Measurements from ENCODE around the gene CCNE1. TPM values are rescaled to one million over a fixed set of nuclear protein-coding genes. Genes with fewer than 3 reads are reported as not detected.

Gene CCNE1
- total and polyA plus RNA-seq, 5 donors, result 2.1 to 5.1 (median 3.1) TPM

- intact Hi-C loops (cut with DNase I), result loop anchor here in 3 of 4 donors (2.0 to 10.0 kb wide), 3 partner anchors 97 to 105 kb away; no protein-coding TSS in a partner anchor
- Histone ChIP-seq H3K9me3 (ENCODE audit: control insufficient read depth, low read length) (no peaks in the 10 kb centered on the region), H3K4me1 (ENCODE audit: control insufficient read depth, insufficient read depth, low read length) (no peaks in the 10 kb centered on the region), H3K4me3 (ENCODE audit: low read length) (no peak overlapping the region), H3K27me3 (ENCODE audit: control insufficient read depth, insufficient read depth) (no peaks in the 10 kb centered on the region), H3K27ac (ENCODE audit: low read length) (no peak overlapping the region)
- DNase-seq (no peak), ATAC-seq (peak in 1 of 2 donors; percentile 42)
- WGBS, result 9% methylated on average over 33 of the region's 33 CpGs
These were observed 60.5 kb downstream of the CCNE1 start for GRCh38 chr19:29872224-29872731.

- H3K4me3 ChIP-seq (ENCODE audit: low read length), result peak overlapping the region; percentile 11
- ATAC-seq, result peak; percentile 76 to 88
- DNase-seq, result peak; percentile 46 to 84 (median 83)
- 3% methylated on average over 77 of the region's 77 CpGs for WGBS
- no peak overlapping the region for H3K27ac ChIP-seq (ENCODE audit: low read length)
- H3K27me3 ChIP-seq (ENCODE audit: control insufficient read depth, insufficient read depth), result no peaks in the 10 kb centered on the region
- H3K9me3 ChIP-seq (ENCODE audit: control insufficient read depth, low read length), result no peaks in the 10 kb centered on the region
- intact Hi-C loops (cut with DNase I), result loop anchor here in 3 of 4 donors (2.0 to 10.0 kb wide), 3 partner anchors 98 to 106 kb away; no protein-coding TSS in a partner anchor
- no peaks in the 10 kb centered on the region for H3K4me1 ChIP-seq (ENCODE audit: control insufficient read depth, insufficient read depth, low read length)
These were observed 61.4 kb downstream of the CCNE1 start for GRCh38 chr19:29873024-29873800.

Other genes starting within 250 kb of the CCNE1 start
- 10 to 100 TPM; 50.2 to 67.8 (median 55.1) TPM for gene POP4, start 205.7 kb upstream of the CCNE1 start, total RNA-seq
- gene POP4, start 205.7 kb upstream of the CCNE1 start, polyA plus RNA-seq, result 78.3 TPM
- 10 to 100 TPM; 25.1 to 44.1 (median 31.0) TPM for gene PLEKHF1, start 146.5 kb upstream of the CCNE1 start, total RNA-seq
- 40.6 TPM for gene PLEKHF1, start 146.5 kb upstream of the CCNE1 start, polyA plus RNA-seq
- gene C19orf12, start 96.7 kb upstream of the CCNE1 start, total RNA-seq, result 10 to 100 TPM; 40.6 to 48.2 (median 43.5) TPM
- 37.3 TPM for gene C19orf12, start 96.7 kb upstream of the CCNE1 start, polyA plus RNA-seq
- 10 to 100 TPM; 39.3 to 50.4 (median 41.2) TPM for gene URI1, start 130.2 kb downstream of the CCNE1 start, total RNA-seq
- gene URI1, start 130.2 kb downstream of the CCNE1 start, polyA plus RNA-seq, result 19.1 TPM